ENCODE data around the gene SEMA5A.

The SEMA5A gene

GRCh38 chr5:9490494-9491097 is 55.3 kb downstream of the SEMA5A start:
- no peak for TF ChIP-seq GATA2 (IDR thresholded peaks at IDR 0.05; ENCODE audit: low read depth, low read length)
- TF ChIP-seq GATA3 (IDR thresholded peaks at IDR 0.05; ENCODE audit: low read depth, low read length): no peak

- TF ChIP-seq GATA2 (IDR thresholded peaks at IDR 0.05; ENCODE audit: low read depth, low read length) (no peak), GATA3 (IDR thresholded peaks at IDR 0.05; ENCODE audit: low read depth, low read length) (no peak)
These were observed 62.1 kb downstream of the SEMA5A start for GRCh38 chr5:9483779-9484178.

GRCh38 chr5:9483243-9483642 is 62.6 kb downstream of the SEMA5A start:
- no peak for TF ChIP-seq GATA2 (IDR thresholded peaks at IDR 0.05; ENCODE audit: low read depth, low read length)
- no peak for TF ChIP-seq GATA3 (IDR thresholded peaks at IDR 0.05; ENCODE audit: low read depth, low read length)

GRCh38 chr5:9482381-9482780 is 63.5 kb downstream of the SEMA5A start:
- no peak for TF ChIP-seq GATA2 (IDR thresholded peaks at IDR 0.05; ENCODE audit: low read depth, low read length)
- TF ChIP-seq GATA3 (IDR thresholded peaks at IDR 0.05; ENCODE audit: low read depth, low read length): no peak

GRCh38 chr5:9480499-9480898 is 65.4 kb downstream of the SEMA5A start:
- TF ChIP-seq GATA3 (IDR thresholded peaks at IDR 0.05; ENCODE audit: low read depth, low read length) (no peak), GATA2 (IDR thresholded peaks at IDR 0.05; ENCODE audit: low read depth, low read length) (no peak)

GRCh38 chr5:9479990-9480389 is 65.9 kb downstream of the SEMA5A start:
- TF ChIP-seq GATA2 (IDR thresholded peaks at IDR 0.05; ENCODE audit: low read depth, low read length) (no peak), GATA3 (IDR thresholded peaks at IDR 0.05; ENCODE audit: low read depth, low read length) (no peak)

- TF ChIP-seq GATA3 (IDR thresholded peaks at IDR 0.05; ENCODE audit: low read depth, low read length) (no peak), GATA2 (IDR thresholded peaks at IDR 0.05; ENCODE audit: low read depth, low read length) (no peak)
These were observed 66.5 kb downstream of the SEMA5A start for GRCh38 chr5:9479361-9479760.

GRCh38 chr5:9477537-9477936 is 68.3 kb downstream of the SEMA5A start:
- no peak for TF ChIP-seq GATA2 (IDR thresholded peaks at IDR 0.05; ENCODE audit: low read depth, low read length)
- TF ChIP-seq GATA3 (IDR thresholded peaks at IDR 0.05; ENCODE audit: low read depth, low read length): no peak

GRCh38 chr5:9474219-9475002 is 71.5 kb downstream of the SEMA5A start:
- TF ChIP-seq GATA2 (IDR thresholded peaks at IDR 0.05; ENCODE audit: low read depth, low read length) (no peak), GATA3 (IDR thresholded peaks at IDR 0.05; ENCODE audit: low read depth, low read length) (no peak)

- TF ChIP-seq GATA3 (IDR thresholded peaks at IDR 0.05; ENCODE audit: low read depth, low read length) (peak; percentile 51; the same call in 1 of the 2 replicates), GATA2 (IDR thresholded peaks at IDR 0.05; ENCODE audit: low read depth, low read length) (peak; percentile 62; the same call in 1 of the 2 replicates)
These were observed 72.3 kb downstream of the SEMA5A start for GRCh38 chr5:9473624-9474023.

GRCh38 chr5:9470410-9470809 is 75.5 kb downstream of the SEMA5A start:
- TF ChIP-seq GATA2 (IDR thresholded peaks at IDR 0.05; ENCODE audit: low read depth, low read length) (no peak), GATA3 (IDR thresholded peaks at IDR 0.05; ENCODE audit: low read depth, low read length) (no peak)

GRCh38 chr5:9468060-9468388 is 77.9 kb downstream of the SEMA5A start:
- TF ChIP-seq GATA2 (IDR thresholded peaks at IDR 0.05; ENCODE audit: low read depth, low read length) (no peak), GATA3 (IDR thresholded peaks at IDR 0.05; ENCODE audit: low read depth, low read length) (no peak)

- TF ChIP-seq GATA3 (IDR thresholded peaks at IDR 0.05; ENCODE audit: low read depth, low read length) (no peak), GATA2 (IDR thresholded peaks at IDR 0.05; ENCODE audit: low read depth, low read length) (no peak)
These were observed 78.4 kb downstream of the SEMA5A start for GRCh38 chr5:9467199-9468059.

GRCh38 chr5:9466697-9467096 is 79.2 kb downstream of the SEMA5A start:
- no peak for TF ChIP-seq GATA3 (IDR thresholded peaks at IDR 0.05; ENCODE audit: low read depth, low read length)
- no peak for TF ChIP-seq GATA2 (IDR thresholded peaks at IDR 0.05; ENCODE audit: low read depth, low read length)

Data from SH-SY5Y (cell line).